ENCODE measurements around the gene DYNC1I2. TPM values are rescaled to one million over a fixed set of nuclear protein-coding genes. Genes with fewer than 3 reads are reported as not detected.

DYNC1I2 gene
- total RNA-seq, 1 experiment from 2014 or later, result 58.5 TPM

DNA sequence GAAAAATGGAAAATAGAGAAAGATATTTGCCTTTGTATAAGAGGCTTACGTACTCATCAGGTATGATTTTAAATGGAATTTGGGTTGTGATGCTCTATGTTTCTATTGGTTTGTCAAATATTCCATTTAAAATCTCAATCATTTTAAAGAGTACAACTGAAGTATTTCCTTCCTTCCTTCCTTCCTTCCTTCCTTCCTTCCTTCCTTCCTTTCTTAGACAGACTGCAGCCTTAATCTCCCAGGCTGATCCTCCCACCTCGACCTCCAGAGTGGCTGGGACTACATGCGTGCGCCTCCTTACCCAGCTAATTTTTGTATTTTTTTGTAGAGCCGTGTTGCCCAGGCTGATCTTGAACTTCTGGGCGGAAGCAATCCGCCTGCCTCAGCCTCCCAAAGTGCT, 15.4 kb upstream of the DYNC1I2 start:
- Histone ChIP-seq H3K27me3 (ENCODE audit: low read length) (peaks cover 64% of the 10 kb centered on the region), H3K9me3 (ENCODE audit: low read length) (no peaks in the 10 kb centered on the region), H2AFZ (ENCODE audit: low read length) (no peak overlapping the region), H3K4me2 (ENCODE audit: low read length) (no peak overlapping the region), H3K36me3 (ENCODE audit: low read depth, low read length) (no peaks in the 10 kb centered on the region), H3K4me3 (ENCODE audit: low read length) (no peak overlapping the region), H3K9me2 (replicated peaks; ENCODE audit: low read length) (no peaks in the 10 kb centered on the region), H3K9ac (ENCODE audit: low read length) (no peak overlapping the region), H3K27ac (ENCODE audit: low read length) (no peak overlapping the region), H3K4me1 (ENCODE audit: insufficient read depth, low read length) (no peaks in the 10 kb centered on the region), H4K20me1 (ENCODE audit: low read length) (no peaks in the 10 kb centered on the region), H3F3A (ENCODE audit: low read length, unreplicated experiment) (no peaks in the 10 kb centered on the region), H3K79me2 (ENCODE audit: low read length) (no peaks in the 10 kb centered on the region)
- intact Hi-C loops (cut with micrococcal nuclease), result no loop called here
- BruUV-seq (replicated peaks), result no TSS peak
- TF ChIP-seq EZH2 (IDR thresholded peaks at IDR 0.05; ENCODE audit: low read length, unreplicated experiment), result no peak
- TF ChIP-seq CTCF (conservative IDR thresholded peaks at IDR 0.05; ENCODE audit: low read depth, low read length), result no peak
- TF ChIP-seq EZH2phosphoT487 (IDR thresholded peaks at IDR 0.05; ENCODE audit: borderline replicate concordance, low read length), result no peak
- no peak for ATAC-seq
- no peak for DNase-seq
- CTCF ChIA-PET, result no interaction called here
- POLR2A ChIA-PET (ENCODE audit: unreplicated experiment), result no interaction called here

DNA sequence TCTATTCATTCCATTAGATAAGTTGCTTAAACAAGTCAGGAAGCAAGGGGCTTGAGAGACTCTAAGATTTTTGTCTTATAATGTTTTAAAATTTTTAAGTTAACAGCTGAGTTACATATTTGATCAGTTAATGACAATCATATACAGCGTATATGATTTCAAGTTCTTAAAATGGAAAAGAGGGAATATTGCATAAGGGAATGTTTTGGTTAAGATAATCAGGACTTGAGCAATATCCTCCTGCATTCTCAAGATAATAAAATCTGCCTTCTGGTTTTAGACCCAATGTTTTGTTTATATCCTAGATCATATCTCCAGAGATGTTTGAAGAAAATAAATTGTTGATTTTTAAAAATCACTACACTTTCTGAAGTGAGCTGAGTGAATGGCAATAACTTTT, 13.4 kb upstream of the DYNC1I2 start:
- Histone ChIP-seq H3K27ac (ENCODE audit: low read length) (no peak overlapping the region), H3K9me2 (replicated peaks; ENCODE audit: low read length) (no peaks in the 10 kb centered on the region), H3K4me1 (ENCODE audit: insufficient read depth, low read length) (no peaks in the 10 kb centered on the region), H3K9me3 (ENCODE audit: low read length) (no peaks in the 10 kb centered on the region), H3K4me2 (ENCODE audit: low read length) (no peak overlapping the region), H4K20me1 (ENCODE audit: low read length) (no peaks in the 10 kb centered on the region), H3K36me3 (ENCODE audit: low read depth, low read length) (no peaks in the 10 kb centered on the region), H3K4me3 (ENCODE audit: low read length) (no peak overlapping the region), H3K27me3 (ENCODE audit: low read length) (peaks cover 44% of the 10 kb centered on the region), H3K79me2 (ENCODE audit: low read length) (no peaks in the 10 kb centered on the region), H3F3A (ENCODE audit: low read length, unreplicated experiment) (no peaks in the 10 kb centered on the region), H3K9ac (ENCODE audit: low read length) (no peak overlapping the region), H2AFZ (ENCODE audit: low read length) (no peak overlapping the region)
- DNase-seq (no peak), ATAC-seq (no peak)
- ChIA-PET POLR2A (ENCODE audit: unreplicated experiment) (no interaction called here), CTCF (no interaction called here)
- intact Hi-C loops (cut with micrococcal nuclease), result no loop called here
- TF ChIP-seq EZH2phosphoT487 (IDR thresholded peaks at IDR 0.05; ENCODE audit: borderline replicate concordance, low read length), result no peak
- TF ChIP-seq CTCF (conservative IDR thresholded peaks at IDR 0.05; ENCODE audit: low read depth, low read length), result no peak
- no peak for TF ChIP-seq EZH2 (IDR thresholded peaks at IDR 0.05; ENCODE audit: low read length, unreplicated experiment)
- no TSS peak for BruUV-seq (replicated peaks)

DNA sequence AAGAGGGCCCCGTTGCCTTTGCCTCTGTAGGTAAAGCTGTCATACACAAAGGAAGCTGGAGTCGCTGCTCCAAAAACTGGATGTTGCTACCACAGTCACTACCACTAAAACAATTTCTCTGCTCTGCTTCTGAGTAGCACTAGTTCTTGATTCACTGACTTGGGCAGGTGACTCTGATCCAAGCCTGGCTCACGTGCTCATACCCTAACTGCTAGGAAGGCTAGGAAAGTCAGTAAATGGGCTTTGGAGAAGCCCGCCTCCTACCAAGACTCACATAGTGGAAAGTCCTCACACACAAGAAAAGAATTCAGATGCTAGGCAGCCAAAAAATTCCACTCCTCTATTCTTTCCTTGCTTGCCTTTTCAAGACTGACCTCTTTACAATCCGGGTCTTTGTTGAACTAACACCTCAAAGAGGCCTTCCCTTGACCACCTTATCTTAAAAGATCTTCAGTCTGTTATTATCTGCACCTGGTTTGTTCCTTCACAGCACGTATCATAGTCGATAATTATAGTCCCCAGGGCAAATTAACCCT, 11.4 kb upstream of the DYNC1I2 start:
- DNase-seq (no peak), ATAC-seq (no peak)
- Histone ChIP-seq H3K36me3 (ENCODE audit: low read depth, low read length) (no peaks in the 10 kb centered on the region), H3K4me3 (ENCODE audit: low read length) (no peak overlapping the region), H4K20me1 (ENCODE audit: low read length) (no peaks in the 10 kb centered on the region), H3K27ac (ENCODE audit: low read length) (no peak overlapping the region), H3K9me2 (replicated peaks; ENCODE audit: low read length) (no peaks in the 10 kb centered on the region), H3K79me2 (ENCODE audit: low read length) (no peaks in the 10 kb centered on the region), H3K27me3 (ENCODE audit: low read length) (peaks cover 29% of the 10 kb centered on the region), H3F3A (ENCODE audit: low read length, unreplicated experiment) (no peaks in the 10 kb centered on the region), H3K4me1 (ENCODE audit: insufficient read depth, low read length) (no peaks in the 10 kb centered on the region), H3K9me3 (ENCODE audit: low read length) (no peaks in the 10 kb centered on the region), H3K4me2 (ENCODE audit: low read length) (no peak overlapping the region), H3K9ac (ENCODE audit: low read length) (no peak overlapping the region), H2AFZ (ENCODE audit: low read length) (no peak overlapping the region)
- ChIA-PET POLR2A (ENCODE audit: unreplicated experiment) (no interaction called here), CTCF (no interaction called here)
- no TSS peak for BruUV-seq (replicated peaks)
- intact Hi-C loops (cut with micrococcal nuclease), result no loop called here
- TF ChIP-seq EZH2 (IDR thresholded peaks at IDR 0.05; ENCODE audit: low read length, unreplicated experiment) (no peak), CTCF (conservative IDR thresholded peaks at IDR 0.05; ENCODE audit: low read depth, low read length) (no peak), EZH2phosphoT487 (IDR thresholded peaks at IDR 0.05; ENCODE audit: borderline replicate concordance, low read length) (no peak)

Measured in PC-3 (cell line).